Endometrial microvascular endothelial cells (primary cell): ENCODE results near the gene ACTR2. TPM values are rescaled to one million over a fixed set of nuclear protein-coding genes. Genes with fewer than 3 reads are reported as not detected.

Experiments used
- total RNA-seq: library from RNA; depleted of rRNA; stranded (reverse); fragments of >200 nt; gene quantifications from one replicate; pipeline ENCODE4 v1.2.3, GENCODE V29; 2015; ENCODE audit errors: inconsistent ontology term

The ACTR2 gene
- total RNA-seq, 1 donor from 2014 or later, result 161 TPM

Other genes with a start within 250 kb of the ACTR2 start
- 5.6 TPM for gene SLC1A4, start 238.4 kb upstream of the ACTR2 start, total RNA-seq
- 7.3 TPM for gene CEP68, start 171.4 kb upstream of the ACTR2 start, total RNA-seq
- 104 TPM for gene RAB1A, start 97.7 kb upstream of the ACTR2 start, total RNA-seq
- gene SPRED2, start 204.8 kb downstream of the ACTR2 start, total RNA-seq, result 8.5 TPM